GM18499 (cell line): ENCODE measurements around the gene RPS23.

Experiments
- ATAC-seq: cut with Tn5 transposase; IDR thresholded peaks from one replicate; pipeline ENCODE4 v1.9.1; 2021; ENCODE audit warnings: moderate number of reproducible peaks; ENCODE audit not compliant: insufficient read depth, unreplicated experiment

The RPS23 gene

DNA sequence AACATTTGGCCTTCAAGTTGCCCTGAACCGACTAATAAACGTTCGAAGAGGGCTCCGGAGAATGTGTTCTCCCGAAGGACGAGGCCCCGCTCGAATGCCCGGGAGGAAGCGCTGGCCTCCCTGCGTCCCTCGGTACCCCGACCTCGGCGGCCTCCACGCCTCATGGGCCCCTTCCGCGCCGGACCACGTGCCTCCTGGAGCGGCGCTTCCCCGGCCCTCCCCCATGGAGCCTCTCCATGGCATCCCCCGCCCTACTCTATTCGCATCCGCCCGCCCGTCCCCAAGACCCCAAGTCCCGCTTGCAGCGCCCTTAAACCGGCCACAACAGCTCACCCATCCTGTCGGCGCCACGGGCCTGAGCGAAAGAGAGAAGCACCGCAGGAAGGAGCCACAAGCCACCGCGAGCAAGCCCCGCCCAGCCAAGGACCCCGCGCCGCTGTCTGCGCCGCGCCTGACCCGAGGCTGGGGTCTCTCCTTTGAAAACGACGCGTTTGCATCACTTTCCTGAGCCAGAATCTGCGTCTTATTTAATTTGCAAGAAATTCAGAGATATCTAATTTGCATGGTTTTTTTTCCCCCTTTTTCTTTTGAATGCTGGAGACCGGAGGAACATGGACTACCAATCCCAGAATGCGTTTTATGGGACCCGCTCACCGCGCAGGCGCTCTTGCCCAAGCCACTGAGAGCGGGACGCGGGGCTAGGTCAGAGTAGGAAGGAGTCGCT lies at the start of gene RPS23:
RPS23 (minus strand) TSS at position 368 of the 724 bp plus-strand sequence; CDS start at position 337, 31 bp downstream.
- peak; percentile 89 for ATAC-seq

DNA sequence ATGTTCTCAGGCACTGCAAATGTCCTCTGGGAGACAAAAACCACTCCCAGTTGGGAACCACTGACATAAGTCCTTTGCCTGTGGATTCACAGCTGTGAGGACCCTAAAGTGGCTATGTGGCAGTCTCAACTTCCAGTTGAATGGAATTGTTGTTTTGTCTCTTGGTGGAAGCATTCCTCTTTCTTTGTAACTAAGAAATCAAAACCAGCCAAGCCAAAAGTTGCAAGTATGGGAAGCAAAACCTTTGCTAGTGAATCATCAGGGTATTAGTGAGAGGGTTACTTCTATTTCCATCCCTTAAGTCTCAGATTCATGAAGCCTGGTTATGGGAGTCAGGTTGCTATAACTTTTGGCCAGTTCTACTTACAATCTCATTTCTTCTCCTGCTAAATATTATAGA lies 49.8 kb upstream of the RPS23 start:
- ATAC-seq = no peak

DNA sequence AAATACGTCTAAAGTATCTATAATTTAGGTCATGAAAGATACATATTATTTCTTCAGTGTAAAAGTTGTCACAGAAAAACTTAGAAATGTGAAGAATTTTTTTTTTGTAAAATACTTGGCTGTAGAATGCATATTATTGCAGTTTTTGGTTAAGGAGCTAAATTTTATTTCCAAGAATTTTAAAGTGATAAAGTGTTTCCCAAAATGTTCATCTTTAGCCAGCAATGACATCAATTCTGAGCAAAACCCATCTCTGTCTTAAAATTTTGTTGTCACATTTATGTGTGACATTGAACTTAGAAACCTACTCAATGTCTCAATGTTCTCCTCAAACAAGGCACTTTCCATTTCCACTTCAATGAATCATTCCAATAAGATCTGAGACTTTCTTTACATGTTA lies 47.8 kb upstream of the RPS23 start:
- ATAC-seq = no peak

DNA sequence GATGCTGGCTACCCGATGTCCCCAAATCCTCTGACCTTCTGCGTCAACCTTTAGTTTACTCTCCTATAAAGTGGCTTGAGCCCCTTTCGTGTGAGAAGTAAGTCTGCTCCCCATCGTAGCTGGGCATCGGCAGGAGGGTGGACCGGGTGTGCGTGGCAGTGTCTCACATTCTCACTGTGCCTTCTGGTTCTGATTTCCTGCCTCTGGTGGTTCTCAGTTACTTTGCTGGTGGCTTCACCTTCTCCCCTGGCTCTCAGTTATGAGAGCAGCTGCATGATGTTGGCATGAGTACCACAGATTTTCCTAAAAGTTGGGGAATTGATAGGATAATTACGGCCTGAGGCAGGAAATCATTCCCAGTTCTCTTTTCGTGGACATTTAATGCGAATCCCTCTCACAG lies 47.0 kb upstream of the RPS23 start:
- ATAC-seq = no peak

DNA sequence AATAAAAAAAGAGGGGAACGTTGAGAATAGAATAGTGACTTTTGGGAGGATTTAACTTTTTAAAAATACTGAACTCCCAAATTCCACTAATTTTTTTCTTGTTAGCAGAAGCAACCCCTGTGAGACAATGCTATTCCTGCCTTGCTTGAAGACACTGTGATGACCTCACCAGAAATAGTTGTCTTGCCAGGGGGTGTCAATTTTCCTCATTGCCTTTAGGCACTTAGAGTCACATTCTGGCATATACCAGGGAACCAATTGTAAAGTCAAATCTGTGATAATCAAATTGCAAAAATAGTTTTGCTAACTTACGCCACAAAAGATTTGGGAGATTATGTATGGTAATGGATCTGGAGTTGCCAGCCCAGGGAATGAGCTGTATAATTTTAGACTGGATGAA lies 42.8 kb upstream of the RPS23 start:
- ATAC-seq = no peak

DNA sequence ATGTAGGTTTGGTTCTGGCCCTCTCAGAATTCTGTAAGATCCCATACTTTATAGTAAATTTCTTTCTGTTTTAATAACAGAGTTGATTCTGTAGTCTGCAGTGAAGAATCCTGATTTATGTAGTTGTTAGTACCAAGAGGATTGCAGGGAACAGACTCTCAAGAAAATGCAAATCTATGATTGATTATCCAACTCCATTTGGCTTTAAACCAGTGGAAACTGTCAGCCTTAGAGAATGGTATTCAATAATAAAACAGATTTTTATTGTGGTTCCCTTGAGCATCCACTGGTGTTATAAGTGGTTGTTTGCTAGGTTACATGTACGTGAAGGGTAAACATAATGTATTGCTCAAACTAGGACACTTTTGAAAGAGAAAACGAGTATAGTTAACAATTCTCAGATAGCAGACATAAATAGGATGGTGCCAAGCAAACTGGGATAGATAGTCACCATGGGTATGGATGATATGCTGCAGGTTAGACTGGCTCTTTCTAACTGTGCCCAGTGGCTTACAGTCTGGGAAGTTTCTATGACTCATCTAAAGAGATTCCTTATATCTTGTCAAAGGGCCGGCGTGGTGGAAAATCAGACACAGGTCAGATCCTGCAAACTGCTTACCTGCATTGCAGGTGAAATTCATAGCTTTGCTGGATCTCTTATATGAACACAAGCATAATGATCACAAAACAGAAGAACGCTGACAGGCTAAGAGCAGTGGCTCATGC lies 41.7 kb upstream of the RPS23 start:
- ATAC-seq = no peak

- no peak for ATAC-seq
Observed at GRCh38 chr5:82319192-82319591, 41.0 kb upstream of the RPS23 start.

DNA sequence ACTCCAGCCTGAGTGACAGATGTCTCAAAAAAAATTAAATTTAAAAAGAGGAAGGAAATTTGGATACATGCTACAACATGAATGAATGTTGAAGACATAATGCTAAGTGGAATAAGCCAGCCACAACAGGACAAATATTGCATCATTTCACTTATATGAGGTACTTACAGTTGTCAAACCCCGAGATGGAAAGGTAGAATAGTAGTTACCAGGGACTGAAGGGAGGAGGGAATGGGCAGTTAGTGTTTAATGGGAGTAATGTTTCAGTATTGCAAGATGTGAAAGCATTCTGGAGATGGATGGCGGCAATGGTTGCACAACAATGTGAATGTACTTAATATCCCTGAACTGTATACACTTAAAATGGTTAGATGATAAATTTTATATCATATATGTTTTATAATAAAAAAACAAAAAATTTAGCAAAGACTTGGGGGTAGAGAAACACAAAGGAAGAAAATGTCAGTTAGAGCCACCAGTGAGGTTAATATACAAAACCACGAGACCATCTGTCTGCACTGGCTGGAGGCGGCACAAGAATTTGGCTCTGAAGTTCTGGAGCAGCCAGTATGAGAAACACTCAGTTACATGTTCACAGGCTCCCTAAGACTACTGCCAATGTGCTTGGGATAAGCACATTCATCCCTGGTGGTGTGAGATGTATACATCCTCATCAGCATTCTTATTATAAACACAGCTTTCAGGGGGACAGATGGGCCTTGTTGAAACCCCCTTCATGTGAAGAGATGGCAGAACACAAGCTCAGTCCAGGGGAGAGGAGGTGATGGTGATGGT lies 37.0 kb upstream of the RPS23 start:
- ATAC-seq = no peak

DNA sequence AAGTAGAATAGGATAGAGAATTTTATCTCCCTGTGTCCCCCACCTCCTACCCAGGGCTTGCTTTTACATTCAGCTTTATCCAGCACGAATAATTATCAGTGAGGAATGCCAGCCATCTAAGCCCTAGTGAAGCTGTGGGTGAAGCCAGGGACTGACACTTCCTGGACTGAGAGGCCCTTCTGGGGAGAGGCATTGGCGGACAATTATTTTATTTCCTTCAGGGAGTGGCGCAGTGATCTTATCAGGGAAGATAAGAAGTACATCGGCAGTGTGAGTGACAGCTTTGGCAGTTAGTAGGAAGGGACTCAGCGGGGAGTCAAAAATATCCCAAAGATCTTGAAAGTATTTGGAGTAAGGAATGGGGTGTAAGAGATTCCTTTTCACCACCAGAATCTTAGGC lies 34.9 kb upstream of the RPS23 start:
- no peak for ATAC-seq

DNA sequence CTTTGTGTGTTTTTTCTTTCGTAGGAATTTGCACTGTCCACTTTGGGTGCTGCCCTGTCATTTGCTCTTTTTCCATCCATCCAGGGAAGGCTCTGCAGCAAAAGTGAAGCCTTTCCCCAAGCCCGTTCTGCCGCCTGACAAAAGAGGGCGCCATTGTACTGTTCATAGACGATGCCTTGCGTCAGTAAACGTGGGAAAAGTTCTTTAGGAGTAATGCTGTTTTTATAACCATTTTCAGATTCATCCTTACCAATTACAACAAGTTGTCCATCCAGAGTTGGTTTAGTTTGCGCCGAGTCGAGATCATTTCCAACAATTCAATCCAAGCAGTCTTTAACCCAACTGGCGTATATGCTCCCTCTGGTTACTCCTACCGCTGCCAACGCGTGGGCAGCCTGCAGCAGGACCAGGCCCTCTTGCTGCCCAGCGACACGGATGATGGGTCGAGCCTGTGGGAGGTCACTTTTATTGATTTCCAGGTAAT lies 34.3 kb upstream of the RPS23 start:
- ATAC-seq = no peak

- ATAC-seq = no peak
Observed at GRCh38 chr5:82309091-82309531, 31.0 kb upstream of the RPS23 start.

GRCh38 chr5:82308416-82308815 lies 30.3 kb upstream of the RPS23 start:
- no peak for ATAC-seq

- no peak for ATAC-seq
Observed at GRCh38 chr5:82307451-82307850, 29.3 kb upstream of the RPS23 start.

DNA sequence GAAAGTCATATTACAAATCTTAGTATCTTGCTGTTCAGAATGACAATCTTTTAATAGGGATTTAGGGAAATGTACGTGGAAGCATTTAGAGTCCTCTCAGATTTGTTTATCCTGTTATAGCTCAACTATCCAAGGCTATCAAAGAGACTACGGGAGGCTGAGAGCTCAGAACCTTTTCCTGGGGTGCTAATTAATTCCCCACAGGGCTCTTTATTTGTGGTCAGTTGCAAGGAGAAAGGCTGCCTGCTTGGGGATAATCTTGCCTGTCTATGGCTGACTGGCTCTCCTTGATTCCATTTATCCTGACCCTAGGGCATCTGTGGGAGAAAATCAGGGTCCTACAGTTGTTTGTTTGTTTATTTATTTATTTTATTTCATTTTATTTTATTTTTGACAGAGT lies 28.0 kb upstream of the RPS23 start:
- ATAC-seq = no peak

- no peak for ATAC-seq
Observed at GRCh38 chr5:82301190-82301589, 23.0 kb upstream of the RPS23 start.

GRCh38 chr5:82298668-82299067 lies 20.5 kb upstream of the RPS23 start:
- no peak for ATAC-seq

DNA sequence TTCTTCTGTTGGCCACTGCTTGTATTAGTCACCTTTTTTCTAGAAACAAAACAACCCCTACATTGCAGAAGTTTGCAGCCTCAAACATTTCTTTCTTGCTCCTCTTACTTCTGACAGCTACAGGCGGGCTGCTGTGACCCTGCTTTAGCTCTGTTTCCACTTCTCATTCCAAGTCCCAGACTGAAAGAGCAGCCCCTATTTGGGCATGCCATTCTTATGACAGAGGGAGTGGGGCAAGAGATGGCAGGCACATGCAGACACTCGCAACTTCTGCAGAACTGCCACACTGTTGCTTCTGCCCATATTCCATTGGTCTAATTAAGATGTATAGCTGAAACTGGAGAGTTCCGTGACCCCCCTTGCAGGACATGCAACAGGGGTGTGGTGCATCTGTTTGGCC lies 19.6 kb upstream of the RPS23 start:
- no peak for ATAC-seq

- ATAC-seq = no peak
Observed at GRCh38 chr5:82296929-82297328, 18.8 kb upstream of the RPS23 start.

DNA sequence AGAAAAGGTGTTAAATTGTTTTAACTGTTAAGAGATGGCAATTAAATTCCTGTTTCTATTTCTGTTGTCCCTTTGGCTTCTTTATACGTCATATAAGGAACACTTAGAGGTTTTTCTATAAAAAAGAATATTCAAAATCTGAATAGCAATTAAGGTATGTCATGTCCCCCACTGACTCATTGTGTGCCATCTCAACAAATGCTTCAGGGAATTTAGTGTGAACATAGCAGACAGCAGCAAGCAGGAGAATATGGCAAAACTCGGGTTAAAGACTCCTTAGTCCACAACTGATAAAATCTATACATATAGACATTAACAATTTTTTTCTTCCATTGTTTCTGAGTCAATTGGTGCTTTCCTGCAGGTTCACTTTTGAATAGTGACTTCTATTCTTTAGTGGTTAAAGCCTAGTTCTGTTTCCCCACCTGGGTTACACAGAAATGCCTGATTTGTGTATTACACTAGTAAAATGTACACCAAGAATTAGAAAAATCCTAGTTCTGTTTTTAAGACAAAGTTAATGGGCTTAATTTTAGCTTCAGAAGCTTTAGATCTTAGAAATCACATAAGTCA lies 17.9 kb upstream of the RPS23 start:
- ATAC-seq = no peak

DNA sequence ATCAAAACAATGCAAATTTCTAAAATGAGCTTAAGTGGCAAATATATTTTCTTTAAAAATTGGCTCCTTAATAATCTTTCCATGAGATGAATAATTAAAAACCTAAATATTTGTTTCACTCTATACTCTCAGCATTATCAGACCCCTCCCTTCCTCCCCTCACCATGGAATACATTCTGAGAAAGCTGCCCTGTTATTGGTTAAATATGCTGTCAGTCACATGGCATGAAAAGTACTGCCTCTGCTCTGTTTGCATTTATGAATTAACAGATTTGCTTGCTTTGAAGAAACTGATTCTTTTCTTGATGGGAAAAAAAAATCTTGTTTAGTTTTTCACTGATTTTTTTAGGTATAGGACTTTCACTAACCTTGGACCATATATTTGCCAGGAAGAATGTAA lies 17.0 kb upstream of the RPS23 start:
- ATAC-seq = no peak

GRCh38 chr5:82291420-82291819 lies 13.3 kb upstream of the RPS23 start:
- ATAC-seq = no peak
